Uterus (tissue), 2 donors: ENCODE data around the gene NRDC.

ENCODE experiments used
- POLR2A ChIP-seq, 2 donors: fragments of 450-650 bp; IDR thresholded peaks; one replicate each; pipeline ENCODE4 v1.6.1; 2016; ENCODE audit warnings: antibody characterized with exemption in 2 of 2, mild to moderate bottlenecking in 1 of 2, moderate library complexity in 1 of 2
- TF ChIP-seq, protein P1 (sequence below), 4 experiments: fragments of 200-600 bp in 2 of 4; fragments of 450-650 bp in 2 of 4; sonication (generic) in 2 of 4; IDR thresholded peaks; one replicate each; pipeline ENCODE4 v1.5.1; 2016 to 2019; ENCODE audit warnings: antibody characterized with exemption in 4 of 4, mild to moderate bottlenecking in 2 of 4, moderate library complexity in 1 of 4

DNA sequence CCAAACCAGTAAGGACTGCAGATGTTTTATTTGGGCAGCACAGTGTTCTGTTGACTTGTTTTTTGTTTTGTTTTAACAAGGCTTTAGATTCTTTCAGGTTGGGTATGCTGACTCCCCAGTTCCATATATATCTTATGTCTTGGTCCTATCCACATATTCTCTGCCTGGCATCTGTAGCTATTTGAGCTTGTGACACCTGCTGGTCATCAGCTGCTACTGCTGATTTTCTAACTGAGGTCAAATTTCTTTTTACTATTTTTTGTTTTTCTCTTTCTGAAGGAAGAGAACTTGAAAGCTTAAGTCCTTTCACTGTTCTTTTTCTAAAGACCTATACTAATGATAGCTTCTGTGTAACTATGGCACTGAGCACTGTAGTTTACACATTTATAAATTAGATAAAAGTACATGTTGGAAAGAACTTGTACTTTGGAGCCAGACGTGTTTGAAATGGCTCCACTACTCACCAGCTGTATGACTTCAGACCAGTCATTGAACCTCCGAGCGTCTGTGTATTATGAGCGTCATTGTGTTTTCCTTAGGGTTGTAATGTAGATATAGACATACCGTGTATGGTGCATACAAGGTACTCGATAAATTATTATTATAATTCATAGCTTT lies 109.4 kb downstream of the NRDC start:
- TF ChIP-seq POLR2A (IDR thresholded peaks at IDR 0.05) = no peak
- TF ChIP-seq, protein P1, sequence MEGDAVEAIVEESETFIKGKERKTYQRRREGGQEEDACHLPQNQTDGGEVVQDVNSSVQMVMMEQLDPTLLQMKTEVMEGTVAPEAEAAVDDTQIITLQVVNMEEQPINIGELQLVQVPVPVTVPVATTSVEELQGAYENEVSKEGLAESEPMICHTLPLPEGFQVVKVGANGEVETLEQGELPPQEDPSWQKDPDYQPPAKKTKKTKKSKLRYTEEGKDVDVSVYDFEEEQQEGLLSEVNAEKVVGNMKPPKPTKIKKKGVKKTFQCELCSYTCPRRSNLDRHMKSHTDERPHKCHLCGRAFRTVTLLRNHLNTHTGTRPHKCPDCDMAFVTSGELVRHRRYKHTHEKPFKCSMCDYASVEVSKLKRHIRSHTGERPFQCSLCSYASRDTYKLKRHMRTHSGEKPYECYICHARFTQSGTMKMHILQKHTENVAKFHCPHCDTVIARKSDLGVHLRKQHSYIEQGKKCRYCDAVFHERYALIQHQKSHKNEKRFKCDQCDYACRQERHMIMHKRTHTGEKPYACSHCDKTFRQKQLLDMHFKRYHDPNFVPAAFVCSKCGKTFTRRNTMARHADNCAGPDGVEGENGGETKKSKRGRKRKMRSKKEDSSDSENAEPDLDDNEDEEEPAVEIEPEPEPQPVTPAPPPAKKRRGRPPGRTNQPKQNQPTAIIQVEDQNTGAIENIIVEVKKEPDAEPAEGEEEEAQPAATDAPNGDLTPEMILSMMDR (IDR thresholded peaks at IDR 0.05) = peak; percentile 83 to 90 (median 86)
